CD4-positive, CD25-positive, alpha-beta regulatory T cell (primary cell): ENCODE results near the gene PINLYP. TPM values are rescaled to one million over a fixed set of nuclear protein-coding genes. Genes with fewer than 3 reads are reported as not detected.
A peak's percentile ranks its signal among the peaks of the same experiment; 100 is the strongest.

ENCODE experiments used
- ATAC-seq, 2 donors: fragments of 150-1000 bp; cut with Tn5 transposase; one replicate each; pipeline ENCODE4 v1.10.0; 2021; ENCODE audit warnings: low read depth in 2 of 2, moderate number of reproducible peaks in 2 of 2, moderate library complexity in 1 of 2
- DNase-seq, 3 donors: peaks; one replicate each; pipeline versions ENCODE4 v3.0.0 to v3.0.0-alpha.2; 2012 to 2022; ENCODE audit warnings: mixed read lengths in 1 of 3
- H3K27ac ChIP-seq: one replicate; pipeline ENCODE4 v1.7.0; 2013; ENCODE audit warnings: mild to moderate bottlenecking, low read length; ENCODE audit not compliant: insufficient read depth, poor library complexity, severe bottlenecking
- H3K27me3 ChIP-seq: one replicate; pipeline ENCODE4 v1.7.0; 2013; ENCODE audit warnings: low read length; ENCODE audit not compliant: control insufficient read depth, insufficient read depth
- H3K36me3 ChIP-seq: one replicate; pipeline ENCODE4 v1.7.0; 2013; ENCODE audit warnings: mild to moderate bottlenecking, low read length, moderate library complexity; ENCODE audit not compliant: control insufficient read depth, insufficient read depth
- H3K4me1 ChIP-seq: 2 replicates; pipeline ENCODE4 v1.7.0; 2013; ENCODE audit warnings: mild to moderate bottlenecking, low read length; ENCODE audit not compliant: insufficient read depth, control insufficient read depth, poor library complexity, severe bottlenecking
- H3K4me3 ChIP-seq: one replicate; pipeline ENCODE4 v1.7.0; 2013; ENCODE audit warnings: low read depth, mild to moderate bottlenecking, low read length, moderate library complexity
- H3K9me3 ChIP-seq, 2 experiments: 1 replicate in 1 of 2; 2 replicates in 1 of 2; pipeline ENCODE4 v1.7.0; 2013; ENCODE audit warnings: low read length in 2 of 2, mild to moderate bottlenecking in 1 of 2, moderate library complexity in 1 of 2; ENCODE audit not compliant: control insufficient read depth in 2 of 2
- H3K27ac Mint-ChIP-seq, 3 donors: one replicate each; pipeline ENCODE4 v1.8.0; 2020 to 2022; ENCODE audit warnings: mild to moderate bottlenecking in 3 of 3, mixed read lengths in 3 of 3, moderate library complexity in 2 of 3
- H3K27me3 Mint-ChIP-seq: one replicate; pipeline ENCODE4 v1.8.0; 2022; ENCODE audit warnings: mild to moderate bottlenecking, mixed read lengths
- H3K36me3 Mint-ChIP-seq: one replicate; pipeline ENCODE4 v1.8.0; 2020; ENCODE audit warnings: mixed read lengths
- H3K4me1 Mint-ChIP-seq, 4 donors: one replicate each; pipeline ENCODE4 v1.8.0; 2020 to 2022; ENCODE audit warnings: mixed read lengths in 4 of 4, mild to moderate bottlenecking in 1 of 4
- H3K4me3 Mint-ChIP-seq, 4 donors: one replicate each; pipeline ENCODE4 v1.8.0; 2020 to 2022; ENCODE audit warnings: mild to moderate bottlenecking in 4 of 4, mixed read lengths in 4 of 4, moderate library complexity in 3 of 4
- H3K9me3 Mint-ChIP-seq, 7 donors: one replicate each; pipeline ENCODE4 v1.8.0; 2020 to 2022; ENCODE audit warnings: mixed read lengths in 7 of 7, mild to moderate bottlenecking in 3 of 7, moderate library complexity in 2 of 7
- polyA plus RNA-seq, 4 donors: library from polyadenylated mRNA; unstranded; fragments of 300-500 nt; fragmentation: Illumina TruSeq; gene quantifications; one replicate each; pipeline ENCODE4 v1.2.3, GENCODE V29; 2021
- total RNA-seq: library from RNA; stranded (reverse); gene quantifications from one replicate; pipeline ENCODE4 v1.2.3, GENCODE V29; 2022

Gene PINLYP
- total and polyA plus RNA-seq, 5 donors from 2014 or later = 0.42 to 1.3 (median 0.65) TPM; not detected in 1

DNA sequence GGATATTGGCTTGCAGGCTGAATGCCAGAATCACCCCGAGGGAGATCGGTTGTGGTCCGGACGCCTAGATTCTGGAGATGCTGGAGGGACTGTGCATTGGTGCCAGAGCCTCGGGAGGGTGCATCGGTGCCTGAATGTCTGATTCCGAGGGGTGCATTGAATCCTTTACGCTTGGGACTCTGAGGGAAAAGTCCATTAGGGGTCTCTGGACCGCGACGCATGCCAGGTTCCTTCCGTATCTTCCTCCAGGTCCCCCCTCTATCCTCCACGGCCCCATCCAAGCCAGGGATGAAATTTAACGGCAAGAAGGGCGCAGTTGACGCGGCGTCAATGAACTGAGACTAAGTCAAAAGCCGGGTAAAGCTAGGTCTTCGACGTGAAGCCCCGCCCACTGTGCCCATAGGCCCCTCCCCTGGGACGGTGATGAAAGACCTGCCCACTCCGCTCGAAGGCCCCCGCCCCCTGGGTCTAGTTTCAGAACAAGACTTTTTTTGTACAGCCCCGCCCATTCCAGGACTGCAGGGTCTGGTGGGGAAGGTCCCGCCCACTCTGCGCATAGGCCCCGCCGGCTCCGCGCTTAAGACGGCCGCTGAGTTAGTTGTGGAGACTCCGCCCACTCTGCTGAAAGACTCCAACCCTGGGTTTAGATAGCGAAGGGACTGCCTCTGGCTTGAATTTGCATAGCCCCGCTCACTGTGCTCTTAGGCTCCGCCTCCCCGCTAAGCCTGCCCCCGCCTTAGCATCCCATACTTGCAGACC, 41.9 kb upstream of the PINLYP start:
- peaks cover 13% of the 10 kb centered on the region for H3K36me3 Mint-ChIP-seq
- H3K4me1 Mint-ChIP-seq = peaks cover 0 to 26% (median 11%) of the 10 kb centered on the region in 4 donors

DNA sequence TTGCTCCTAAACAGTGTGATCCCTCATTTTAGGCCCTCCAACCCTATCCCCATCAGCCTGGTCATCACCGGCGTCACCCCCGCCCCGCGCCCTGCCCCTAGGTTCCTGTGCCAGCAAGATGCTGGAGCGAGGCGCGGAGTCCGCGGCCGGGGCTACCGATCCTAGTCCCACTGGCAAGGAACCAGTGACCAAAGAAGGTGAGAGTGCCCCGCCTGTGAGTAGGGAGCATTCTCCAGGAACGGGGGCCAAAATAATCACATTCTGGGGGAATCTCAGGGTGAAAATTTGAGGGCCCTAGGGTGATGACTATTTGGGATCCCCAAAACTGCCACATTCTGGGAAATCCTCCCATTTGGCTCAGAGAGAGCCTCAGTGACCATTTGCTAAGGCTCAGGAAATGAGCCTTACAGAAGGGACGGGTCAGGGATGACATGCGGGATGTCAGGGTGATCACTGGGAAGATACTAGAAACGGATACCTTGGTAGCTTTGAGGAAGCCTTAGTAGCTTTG, 41.2 kb upstream of the PINLYP start:
- peaks cover 5% of the 10 kb centered on the region for H3K27me3 Mint-ChIP-seq
- Histone ChIP-seq H3K4me3 (no peak overlapping the region), H3K27ac (peak overlapping the region; percentile 74), H3K4me1 (peaks cover 11% of the 10 kb centered on the region), H3K27me3 (no peaks in the 10 kb centered on the region), H3K9me3 (peaks cover 7 to 9% of the 10 kb centered on the region in 2 experiments), H3K36me3 (peaks cover 15% of the 10 kb centered on the region)
- ATAC-seq (no peak), DNase-seq (no peak)
- H3K4me3 Mint-ChIP-seq = peak overlapping the region; percentile 93 to 98 (median 96)
- H3K4me1 Mint-ChIP-seq = peaks cover 0 to 26% (median 11%) of the 10 kb centered on the region in 4 donors
- peak overlapping the region; percentile 90 to 95 (median 93) for H3K27ac Mint-ChIP-seq
- H3K9me3 Mint-ChIP-seq = peaks cover 0 to 9% (median 2%) of the 10 kb centered on the region in 7 donors
- peaks cover 18% of the 10 kb centered on the region for H3K36me3 Mint-ChIP-seq

More for the DNA sequence above, 41.9 kb upstream of the PINLYP start:
- peaks cover 8% of the 10 kb centered on the region for H3K36me3 ChIP-seq
- H3K4me3 ChIP-seq = peak overlapping the region; percentile 81
- Mint-ChIP-seq H3K4me3 (peak overlapping the region; percentile 93 to 98 (median 96)), H3K27ac (peak overlapping the region; percentile 90 to 95 (median 93)), H3K9me3 (peaks cover 0 to 5% (median 0%) of the 10 kb centered on the region in 7 donors), H3K27me3 (peaks cover 5% of the 10 kb centered on the region)
- DNase-seq (peak; percentile 91 to 96 (median 91)), ATAC-seq (peak; percentile 76 to 82)
- H3K27me3 ChIP-seq = no peaks in the 10 kb centered on the region
- peaks cover 3 to 6% of the 10 kb centered on the region in 2 experiments for H3K9me3 ChIP-seq
- H3K4me1 ChIP-seq = peaks cover 11% of the 10 kb centered on the region
- peak overlapping the region; percentile 74 for H3K27ac ChIP-seq

DNA sequence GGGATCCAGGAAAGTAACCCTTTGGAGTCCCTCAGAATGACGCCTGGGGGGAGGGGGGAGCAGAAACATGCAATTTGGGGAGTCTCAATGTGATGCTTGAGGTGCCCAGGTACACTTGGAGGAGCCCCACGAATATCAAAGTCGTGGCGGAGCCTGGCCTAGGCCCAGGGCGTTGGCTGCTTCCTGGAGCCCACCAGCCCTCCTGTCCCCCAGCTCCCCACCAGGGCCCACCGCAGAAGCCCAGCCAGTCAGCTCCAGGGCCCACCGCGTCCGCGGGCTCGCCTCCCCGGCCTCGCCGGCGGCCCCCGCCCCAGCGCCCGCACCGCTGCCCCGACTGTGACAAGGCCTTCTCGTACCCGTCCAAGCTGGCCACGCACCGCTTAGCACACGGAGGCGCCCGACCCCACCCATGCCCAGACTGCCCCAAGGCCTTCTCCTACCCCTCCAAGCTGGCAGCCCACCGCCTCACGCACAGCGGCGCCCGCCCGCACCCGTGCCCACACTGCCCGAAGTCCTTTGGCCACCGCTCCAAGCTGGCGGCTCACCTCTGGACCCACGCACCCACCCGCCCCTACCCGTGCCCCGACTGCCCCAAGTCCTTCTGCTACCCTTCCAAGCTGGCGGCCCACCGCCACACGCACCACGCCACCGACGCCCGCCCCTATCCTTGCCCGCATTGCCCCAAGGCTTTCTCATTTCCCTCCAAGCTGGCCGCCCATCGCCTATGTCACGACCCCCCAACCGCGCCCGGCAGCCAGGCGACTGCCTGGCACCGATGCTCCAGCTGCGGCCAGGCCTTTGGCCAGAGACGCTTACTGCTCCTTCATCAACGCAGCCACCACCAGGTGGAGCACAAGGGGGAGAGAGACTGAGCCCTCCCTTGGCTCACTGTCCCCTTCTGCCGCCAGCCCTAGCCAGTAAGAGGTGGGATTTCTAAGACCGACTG, 40.5 kb upstream of the PINLYP start:
- DNase-seq (peak in 1 of 3 donors; percentile 31), ATAC-seq (no peak)
- no peaks in the 10 kb centered on the region for H3K27me3 ChIP-seq
- peak overlapping the region; percentile 74 for H3K27ac ChIP-seq
- Mint-ChIP-seq H3K27me3 (peaks cover 5% of the 10 kb centered on the region), H3K9me3 (peaks cover 0 to 9% (median 2%) of the 10 kb centered on the region in 7 donors), H3K4me3 (peak overlapping the region in 3 of 4 donors; percentile 67 to 94 (median 75)), H3K4me1 (peaks cover 0 to 26% (median 11%) of the 10 kb centered on the region in 4 donors), H3K27ac (peak overlapping the region in 1 of 3 donors; percentile 23), H3K36me3 (peaks cover 22% of the 10 kb centered on the region)
- H3K4me3 ChIP-seq = no peak overlapping the region
- peaks cover 18% of the 10 kb centered on the region for H3K36me3 ChIP-seq
- peaks cover 7 to 9% of the 10 kb centered on the region in 2 experiments for H3K9me3 ChIP-seq
- H3K4me1 ChIP-seq = peaks cover 11% of the 10 kb centered on the region

DNA sequence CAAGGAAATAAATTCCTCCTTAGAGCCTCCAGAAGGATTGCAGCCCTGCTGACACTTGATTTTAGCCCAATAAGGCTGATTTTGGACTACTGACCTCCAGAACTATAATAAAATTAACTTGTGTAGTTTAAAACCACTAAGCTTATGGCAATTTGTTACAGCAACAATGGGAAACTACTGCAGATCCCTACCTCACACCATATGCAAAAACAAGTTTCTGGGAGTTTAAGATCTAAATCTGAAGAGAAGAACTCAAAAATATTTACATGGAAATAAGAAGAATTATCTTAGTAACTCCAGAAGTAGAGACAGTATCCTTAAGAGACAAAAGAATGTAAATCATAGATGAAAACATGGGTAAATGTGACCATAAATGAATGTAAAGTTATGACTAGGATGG, 36.7 kb upstream of the PINLYP start:
- Mint-ChIP-seq H3K36me3 (peaks cover 47% of the 10 kb centered on the region), H3K9me3 (peaks cover 0 to 9% (median 0%) of the 10 kb centered on the region in 7 donors), H3K4me3 (no peak overlapping the region), H3K4me1 (peaks cover 0 to 8% (median 5%) of the 10 kb centered on the region in 4 donors), H3K27me3 (peaks cover under 1% of the 10 kb centered on the region), H3K27ac (no peak overlapping the region)
- H3K9me3 ChIP-seq = peaks cover 7 to 9% of the 10 kb centered on the region in 2 experiments
- H3K27me3 ChIP-seq = no peaks in the 10 kb centered on the region
- H3K4me1 ChIP-seq = peaks cover 1% of the 10 kb centered on the region
- ATAC-seq = no peak
- H3K36me3 ChIP-seq = peaks cover 51% of the 10 kb centered on the region
- no peak overlapping the region for H3K4me3 ChIP-seq
- no peak for DNase-seq
- no peak overlapping the region for H3K27ac ChIP-seq

GRCh38 chr19:43540381-43540780, 35.2 kb upstream of the PINLYP start:
- Mint-ChIP-seq H3K27ac (no peak overlapping the region), H3K9me3 (peaks cover 0 to 9% (median 0%) of the 10 kb centered on the region in 7 donors), H3K27me3 (no peaks in the 10 kb centered on the region), H3K4me3 (no peak overlapping the region), H3K4me1 (peaks cover 0 to 4% (median 3%) of the 10 kb centered on the region in 4 donors), H3K36me3 (peaks cover 54% of the 10 kb centered on the region)
- peaks cover 7 to 9% of the 10 kb centered on the region in 2 experiments for H3K9me3 ChIP-seq
- no peaks in the 10 kb centered on the region for H3K4me1 ChIP-seq
- H3K4me3 ChIP-seq = no peak overlapping the region
- H3K36me3 ChIP-seq = peaks cover 60% of the 10 kb centered on the region
- no peak for ATAC-seq
- no peak overlapping the region for H3K27ac ChIP-seq
- H3K27me3 ChIP-seq = no peaks in the 10 kb centered on the region
- no peak for DNase-seq

DNA sequence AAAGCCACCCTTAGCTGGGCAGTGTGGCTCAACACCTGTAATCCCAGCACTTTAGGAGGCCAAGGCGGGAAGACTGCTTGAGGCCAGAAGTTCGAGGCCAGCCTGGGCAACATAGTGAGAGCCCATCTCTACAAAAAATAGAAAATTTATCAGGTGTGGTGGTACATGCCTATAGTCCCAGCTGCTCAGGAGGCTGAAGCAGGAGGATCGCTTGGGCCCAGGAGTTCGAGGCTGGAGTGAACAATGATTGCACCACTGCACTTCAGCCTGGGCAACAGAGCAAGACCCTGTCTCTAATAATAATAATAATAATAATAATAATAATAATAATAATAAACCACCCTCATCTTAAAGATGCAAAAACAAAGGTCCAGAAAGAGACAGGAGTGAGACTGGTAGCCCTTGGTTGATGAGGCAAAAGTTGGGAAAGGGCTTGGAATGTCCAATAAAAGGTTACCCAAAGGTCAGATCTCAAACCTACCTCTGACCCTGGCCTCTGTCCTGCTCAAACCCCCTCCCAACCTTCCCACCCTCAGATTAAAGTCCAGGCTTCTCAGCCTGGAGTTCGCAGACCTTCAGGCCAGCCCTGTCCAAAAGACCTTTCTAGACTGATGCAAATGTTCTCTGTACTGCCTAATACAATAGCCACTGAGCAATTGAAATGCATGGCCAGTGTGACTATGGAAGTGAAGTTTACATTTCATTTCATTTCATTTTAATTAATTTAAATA, 33.5 kb upstream of the PINLYP start:
- H3K9me3 ChIP-seq = peaks cover 7 to 9% of the 10 kb centered on the region in 2 experiments
- peaks cover 66% of the 10 kb centered on the region for H3K36me3 ChIP-seq
- H3K4me3 ChIP-seq = no peak overlapping the region
- Mint-ChIP-seq H3K27me3 (no peaks in the 10 kb centered on the region), H3K4me1 (peaks cover 0 to 4% (median 0%) of the 10 kb centered on the region in 4 donors), H3K4me3 (no peak overlapping the region), H3K9me3 (peaks cover 0 to 9% (median 0%) of the 10 kb centered on the region in 7 donors), H3K27ac (no peak overlapping the region), H3K36me3 (peaks cover 53% of the 10 kb centered on the region)
- no peak for DNase-seq
- H3K27me3 ChIP-seq = no peaks in the 10 kb centered on the region
- ATAC-seq = no peak
- no peak overlapping the region for H3K27ac ChIP-seq
- no peaks in the 10 kb centered on the region for H3K4me1 ChIP-seq

- H3K4me3 ChIP-seq = no peak overlapping the region
- Mint-ChIP-seq H3K27me3 (no peaks in the 10 kb centered on the region), H3K4me3 (no peak overlapping the region), H3K4me1 (no peaks in the 10 kb centered on the region), H3K36me3 (peaks cover 39% of the 10 kb centered on the region), H3K9me3 (peaks cover 0 to 3% (median 0%) of the 10 kb centered on the region in 7 donors), H3K27ac (no peak overlapping the region)
- H3K27me3 ChIP-seq = no peaks in the 10 kb centered on the region
- ATAC-seq (no peak), DNase-seq (no peak)
- peaks cover 55% of the 10 kb centered on the region for H3K36me3 ChIP-seq
- H3K27ac ChIP-seq = no peak overlapping the region
- H3K4me1 ChIP-seq = no peaks in the 10 kb centered on the region
- H3K9me3 ChIP-seq = peaks cover 0 to 1% of the 10 kb centered on the region in 2 experiments
Measured at GRCh38 chr19:43544077-43544476, 31.5 kb upstream of the PINLYP start.
